ENCODE data around the gene LMO2. TPM values are rescaled to one million over a fixed set of nuclear protein-coding genes. Genes with fewer than 3 reads are reported as not detected.

The LMO2 gene
- total RNA-seq, 4 donors from 2014 or later, result 22.4 to 45.2 (median 29.9) TPM

- H3K27ac ChIP-seq, result no peak overlapping the region
- peaks cover 0 to under 1% of the 10 kb centered on the region in 2 donors for H3K4me1 ChIP-seq
- no peaks in the 10 kb centered on the region for H3K36me3 ChIP-seq
- H3K27me3 ChIP-seq, result peaks cover 2 to 5% of the 10 kb centered on the region in 2 donors
- intact Hi-C loops (cut with DNase I; ENCODE audit: low total_unique reads), result no loop called here
- TF ChIP-seq CTCF (IDR thresholded peaks at IDR 0.05) (no peak), POLR2A (IDR thresholded peaks at IDR 0.05) (no peak)
- no peak for DNase-seq
- H3K9me3 ChIP-seq, result no peaks in the 10 kb centered on the region
- no peak overlapping the region for H3K4me3 ChIP-seq
Measured at GRCh38 chr11:33875621-33876294, 16.1 kb downstream of the LMO2 start.

GRCh38 chr11:33874910-33875490 is 16.9 kb downstream of the LMO2 start:
- H3K4me1 ChIP-seq, result peaks cover 0 to 7% of the 10 kb centered on the region in 2 donors
- H3K27me3 ChIP-seq, result peaks cover 5 to 8% of the 10 kb centered on the region in 2 donors
- TF ChIP-seq POLR2A (IDR thresholded peaks at IDR 0.05), result no peak
- TF ChIP-seq CTCF (IDR thresholded peaks at IDR 0.05), result no peak
- intact Hi-C loops (cut with DNase I; ENCODE audit: low total_unique reads), result no loop called here
- no peak overlapping the region for H3K4me3 ChIP-seq
- H3K9me3 ChIP-seq, result no peaks in the 10 kb centered on the region
- DNase-seq, result no peak
- no peaks in the 10 kb centered on the region for H3K36me3 ChIP-seq
- H3K27ac ChIP-seq, result no peak overlapping the region

GRCh38 chr11:33874433-33874832 is 17.4 kb downstream of the LMO2 start:
- Histone ChIP-seq H3K4me3 (no peak overlapping the region), H3K9me3 (no peaks in the 10 kb centered on the region), H3K36me3 (no peaks in the 10 kb centered on the region), H3K4me1 (peaks cover 0 to 7% of the 10 kb centered on the region in 2 donors), H3K27me3 (peaks cover 5 to 8% of the 10 kb centered on the region in 2 donors), H3K27ac (no peak overlapping the region)
- intact Hi-C loops (cut with DNase I; ENCODE audit: low total_unique reads), result no loop called here
- DNase-seq, result no peak
- TF ChIP-seq POLR2A (IDR thresholded peaks at IDR 0.05) (no peak), CTCF (IDR thresholded peaks at IDR 0.05) (no peak)

- no peaks in the 10 kb centered on the region for H3K9me3 ChIP-seq
- peak in 1 of 2 donors; percentile 19 for DNase-seq
- no peaks in the 10 kb centered on the region for H3K36me3 ChIP-seq
- H3K27ac ChIP-seq, result peak overlapping the region; percentile 69 to 79
- intact Hi-C loops (cut with DNase I; ENCODE audit: low total_unique reads), result no loop called here
- peaks cover 0 to 7% of the 10 kb centered on the region in 2 donors for H3K4me1 ChIP-seq
- H3K27me3 ChIP-seq, result peaks cover 5 to 8% of the 10 kb centered on the region in 2 donors
- peak overlapping the region; percentile 37 to 42 for H3K4me3 ChIP-seq
- TF ChIP-seq POLR2A (IDR thresholded peaks at IDR 0.05), result peak; percentile 11 to 28
- TF ChIP-seq CTCF (IDR thresholded peaks at IDR 0.05), result no peak
Measured at GRCh38 chr11:33869481-33870422, 22.1 kb downstream of the LMO2 start.
